ENCODE results near the gene CYRIA.

Gene CYRIA

DNA sequence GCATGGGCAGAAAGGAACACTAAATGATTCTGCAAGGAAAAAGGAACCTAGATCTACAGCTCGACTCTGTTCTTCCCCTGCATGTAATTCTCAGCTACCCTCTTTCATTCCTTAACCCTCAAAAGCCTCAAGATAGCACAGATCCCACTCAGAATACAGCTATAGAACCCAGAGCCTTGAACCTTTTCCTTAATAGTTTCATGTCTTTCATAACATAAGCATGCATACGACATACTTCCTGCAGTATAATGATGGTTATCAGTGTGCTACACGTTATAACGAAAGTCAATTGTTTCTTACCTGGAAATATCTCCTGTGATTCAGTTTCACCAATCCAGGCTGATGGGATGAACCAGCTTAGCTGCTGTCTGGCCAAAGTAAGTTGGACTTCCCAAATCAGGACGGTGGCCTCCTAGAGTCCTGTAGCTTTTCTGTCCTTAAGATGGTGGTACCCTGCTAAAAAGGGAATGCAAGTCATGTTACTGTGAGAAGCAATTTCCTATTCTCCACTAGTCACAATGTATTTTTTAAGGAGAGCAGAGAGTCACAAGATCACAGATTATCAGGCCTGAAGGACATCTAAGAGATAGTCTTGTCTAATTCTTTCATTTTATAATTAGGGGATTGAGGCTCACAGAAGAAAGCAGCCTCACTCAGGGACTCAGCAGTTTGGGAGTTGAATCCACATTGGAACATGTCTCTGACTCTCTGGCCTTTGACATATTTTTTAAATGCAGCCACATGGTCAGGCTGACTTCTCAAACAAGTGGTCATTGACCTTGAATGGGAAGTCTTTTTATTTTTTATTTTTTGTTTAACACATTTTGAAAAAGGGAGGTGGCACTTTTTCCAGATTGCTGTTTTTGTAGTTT, 41.8 kb downstream of the CYRIA start:
- TF ChIP-seq, protein P1, sequence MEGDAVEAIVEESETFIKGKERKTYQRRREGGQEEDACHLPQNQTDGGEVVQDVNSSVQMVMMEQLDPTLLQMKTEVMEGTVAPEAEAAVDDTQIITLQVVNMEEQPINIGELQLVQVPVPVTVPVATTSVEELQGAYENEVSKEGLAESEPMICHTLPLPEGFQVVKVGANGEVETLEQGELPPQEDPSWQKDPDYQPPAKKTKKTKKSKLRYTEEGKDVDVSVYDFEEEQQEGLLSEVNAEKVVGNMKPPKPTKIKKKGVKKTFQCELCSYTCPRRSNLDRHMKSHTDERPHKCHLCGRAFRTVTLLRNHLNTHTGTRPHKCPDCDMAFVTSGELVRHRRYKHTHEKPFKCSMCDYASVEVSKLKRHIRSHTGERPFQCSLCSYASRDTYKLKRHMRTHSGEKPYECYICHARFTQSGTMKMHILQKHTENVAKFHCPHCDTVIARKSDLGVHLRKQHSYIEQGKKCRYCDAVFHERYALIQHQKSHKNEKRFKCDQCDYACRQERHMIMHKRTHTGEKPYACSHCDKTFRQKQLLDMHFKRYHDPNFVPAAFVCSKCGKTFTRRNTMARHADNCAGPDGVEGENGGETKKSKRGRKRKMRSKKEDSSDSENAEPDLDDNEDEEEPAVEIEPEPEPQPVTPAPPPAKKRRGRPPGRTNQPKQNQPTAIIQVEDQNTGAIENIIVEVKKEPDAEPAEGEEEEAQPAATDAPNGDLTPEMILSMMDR (IDR thresholded peaks at IDR 0.05; ENCODE audit: insufficient read depth, low read length, poor library complexity, severe bottlenecking), result no peak
- no peak for TF ChIP-seq EZH2phosphoT487 (conservative IDR thresholded peaks at IDR 0.05; ENCODE audit: low read length)
- H3K79me2 ChIP-seq (ENCODE audit: insufficient read depth, low read length), result no peaks in the 10 kb centered on the region
- no peaks in the 10 kb centered on the region for H3K9me3 ChIP-seq (ENCODE audit: insufficient read depth, low read length)
- H3K27ac ChIP-seq (ENCODE audit: low read depth, low read length), result no peak overlapping the region
- no peaks in the 10 kb centered on the region for H3K9me2 ChIP-seq (replicated peaks; ENCODE audit: insufficient read depth, low read length)
- H4K20me1 ChIP-seq (ENCODE audit: low read depth, low read length), result no peaks in the 10 kb centered on the region
- H3K4me3 ChIP-seq (ENCODE audit: insufficient read depth, low read length, poor library complexity, severe bottlenecking), result no peak overlapping the region
- no peak overlapping the region for H3K4me2 ChIP-seq (ENCODE audit: low read depth, low read length, poor library complexity, severe bottlenecking)
- no peak overlapping the region for H2AFZ ChIP-seq (ENCODE audit: low read depth, low read length, severe bottlenecking)
- no peaks in the 10 kb centered on the region for H3F3A ChIP-seq (ENCODE audit: insufficient read depth)
- no peaks in the 10 kb centered on the region for H3K27me3 ChIP-seq (ENCODE audit: low read length)
- no peak overlapping the region for H3K9ac ChIP-seq (ENCODE audit: low read length)
- H3K36me3 ChIP-seq (ENCODE audit: low read length), result no peaks in the 10 kb centered on the region

DNA sequence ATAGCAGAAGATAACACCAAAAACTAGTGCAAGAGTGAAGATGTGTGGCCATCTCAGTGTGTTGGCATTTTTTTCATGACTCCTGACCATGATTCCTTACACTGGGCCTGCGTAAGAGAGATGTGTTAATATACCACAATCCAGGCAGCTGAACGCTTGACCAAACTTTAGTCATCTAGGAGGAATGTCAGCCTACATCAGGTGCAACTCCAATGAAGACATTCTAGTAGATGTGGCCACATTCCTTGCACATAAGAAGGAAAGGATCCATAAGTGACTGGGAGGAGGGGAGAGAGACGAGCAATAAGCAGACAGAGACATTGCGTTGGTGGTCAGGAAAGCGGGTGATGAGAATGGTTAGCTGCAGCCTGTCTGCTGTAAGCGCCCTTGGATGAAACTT, 42.6 kb downstream of the CYRIA start:
- TF ChIP-seq, protein P1 (IDR thresholded peaks at IDR 0.05; ENCODE audit: insufficient read depth, low read length, poor library complexity, severe bottlenecking), result no peak
- TF ChIP-seq EZH2phosphoT487 (conservative IDR thresholded peaks at IDR 0.05; ENCODE audit: low read length), result no peak
- Histone ChIP-seq H3K27ac (ENCODE audit: low read depth, low read length) (no peak overlapping the region), H3K4me2 (ENCODE audit: low read depth, low read length, poor library complexity, severe bottlenecking) (no peak overlapping the region)

DNA sequence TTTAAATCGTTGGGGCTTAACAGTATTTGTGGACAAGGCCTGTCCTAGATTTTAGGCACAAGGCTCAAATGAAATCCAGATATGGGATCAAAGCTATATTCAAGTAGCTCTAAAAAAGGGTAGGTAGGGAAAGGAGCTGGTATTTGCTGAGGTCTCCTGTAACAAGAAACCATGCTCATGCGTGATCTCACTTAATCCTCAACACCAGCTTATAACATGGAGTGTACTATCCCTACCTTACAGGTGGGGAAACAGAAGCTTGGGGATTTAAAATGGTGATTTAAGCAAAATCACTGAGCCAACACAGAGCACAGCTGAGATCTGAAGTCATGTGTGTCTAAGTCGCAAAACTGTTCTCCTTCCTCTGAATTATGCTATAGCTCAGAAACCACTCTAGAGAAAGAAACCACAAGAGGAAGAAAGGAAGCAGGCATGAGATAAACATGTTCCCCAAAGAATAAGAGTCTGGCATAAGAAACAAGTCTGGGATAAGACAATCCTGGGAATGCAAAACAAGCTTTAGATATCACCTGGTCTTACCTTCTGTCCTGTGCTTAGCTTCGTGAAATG, 43.1 kb downstream of the CYRIA start:
- TF ChIP-seq, protein P1 (IDR thresholded peaks at IDR 0.05; ENCODE audit: insufficient read depth, low read length, poor library complexity, severe bottlenecking), result no peak
- no peaks in the 10 kb centered on the region for H3K9me2 ChIP-seq (replicated peaks; ENCODE audit: insufficient read depth, low read length)
- H3F3A ChIP-seq (ENCODE audit: insufficient read depth), result no peaks in the 10 kb centered on the region
- H3K4me2 ChIP-seq (ENCODE audit: low read depth, low read length, poor library complexity, severe bottlenecking), result no peak overlapping the region
- no peaks in the 10 kb centered on the region for H3K9me3 ChIP-seq (ENCODE audit: insufficient read depth, low read length)
- H3K27me3 ChIP-seq (ENCODE audit: low read length), result no peaks in the 10 kb centered on the region
- no peak overlapping the region for H3K4me3 ChIP-seq (ENCODE audit: insufficient read depth, low read length, poor library complexity, severe bottlenecking)
- H3K36me3 ChIP-seq (ENCODE audit: low read length), result no peaks in the 10 kb centered on the region
- H4K20me1 ChIP-seq (ENCODE audit: low read depth, low read length), result no peaks in the 10 kb centered on the region
- H3K9ac ChIP-seq (ENCODE audit: low read length), result no peak overlapping the region
- no peak overlapping the region for H3K27ac ChIP-seq (ENCODE audit: low read depth, low read length)
- H3K79me2 ChIP-seq (ENCODE audit: insufficient read depth, low read length), result no peaks in the 10 kb centered on the region
- H2AFZ ChIP-seq (ENCODE audit: low read depth, low read length, severe bottlenecking), result no peak overlapping the region

More for the DNA sequence above, 42.6 kb downstream of the CYRIA start:
- no peaks in the 10 kb centered on the region for H3F3A ChIP-seq (ENCODE audit: insufficient read depth)
- H3K9ac ChIP-seq (ENCODE audit: low read length), result no peak overlapping the region
- H3K9me2 ChIP-seq (replicated peaks; ENCODE audit: insufficient read depth, low read length), result no peaks in the 10 kb centered on the region
- H3K9me3 ChIP-seq (ENCODE audit: insufficient read depth, low read length), result no peaks in the 10 kb centered on the region
- no peaks in the 10 kb centered on the region for H4K20me1 ChIP-seq (ENCODE audit: low read depth, low read length)
- no peaks in the 10 kb centered on the region for H3K36me3 ChIP-seq (ENCODE audit: low read length)
- H3K79me2 ChIP-seq (ENCODE audit: insufficient read depth, low read length), result no peaks in the 10 kb centered on the region
- H3K27me3 ChIP-seq (ENCODE audit: low read length), result no peaks in the 10 kb centered on the region
- H2AFZ ChIP-seq (ENCODE audit: low read depth, low read length, severe bottlenecking), result no peak overlapping the region
- no peak overlapping the region for H3K4me3 ChIP-seq (ENCODE audit: insufficient read depth, low read length, poor library complexity, severe bottlenecking)
